H9 (cell line): ENCODE data around the gene DENND4A. TPM values are rescaled to one million over a fixed set of nuclear protein-coding genes. Genes with fewer than 3 reads are reported as not detected.

ENCODE experiments used
- DNase-seq: peaks from one replicate; pipeline ENCODE4 v3.0.0-alpha.2; 2017
- H2AFZ ChIP-seq: one replicate; pipeline ENCODE4 v1.6.1; 2013; ENCODE audit warnings: mild to moderate bottlenecking, low read length, control low read depth, moderate library complexity
- H2AK5ac ChIP-seq: 2 replicates; pipeline ENCODE4 v1.6.1; 2013; ENCODE audit warnings: low read length, control low read depth, mixed read lengths; ENCODE audit not compliant: insufficient read length
- H2BK120ac ChIP-seq: one replicate; pipeline ENCODE4 v1.6.1; 2013; ENCODE audit warnings: low read depth, mild to moderate bottlenecking, low read length, control low read depth, inconsistent platforms; ENCODE audit not compliant: poor library complexity, severe bottlenecking
- H2BK12ac ChIP-seq: 2 replicates; pipeline ENCODE4 v1.6.1; 2013; ENCODE audit warnings: low read length, control low read depth, mixed read lengths, low read depth; ENCODE audit not compliant: insufficient read length
- H2BK15ac ChIP-seq: 2 replicates; pipeline ENCODE4 v1.6.1; 2013; ENCODE audit warnings: low read depth, low read length, control low read depth
- H2BK20ac ChIP-seq: one replicate; pipeline ENCODE4 v1.6.1; 2013; ENCODE audit warnings: low read depth, mild to moderate bottlenecking, low read length, control low read depth, inconsistent platforms; ENCODE audit not compliant: poor library complexity, severe bottlenecking
- H2BK5ac ChIP-seq: 2 replicates; pipeline ENCODE4 v1.6.1; 2013; ENCODE audit warnings: low read length, control low read depth, mixed read lengths; ENCODE audit not compliant: insufficient read length
- H3K14ac ChIP-seq: 2 replicates; pipeline ENCODE4 v1.6.1; 2013; ENCODE audit warnings: low read length, control low read depth; ENCODE audit not compliant: insufficient read depth
- H3K18ac ChIP-seq: 2 replicates; pipeline ENCODE4 v1.6.1; 2013; ENCODE audit warnings: low read depth, mild to moderate bottlenecking, mixed read lengths, low read length, control low read depth; ENCODE audit not compliant: insufficient read length
- H3K23ac ChIP-seq: 2 replicates; pipeline ENCODE4 v1.6.1; 2013; ENCODE audit warnings: low read length, control low read depth, mixed read lengths, low read depth; ENCODE audit not compliant: insufficient read length
- H3K23me2 ChIP-seq: 2 replicates; pipeline ENCODE4 v1.6.1; 2013; ENCODE audit warnings: low read depth, mild to moderate bottlenecking, mixed read lengths, low read length, control low read depth; ENCODE audit not compliant: insufficient read length, poor library complexity, severe bottlenecking
- H3K27ac ChIP-seq: 2 replicates; pipeline ENCODE4 v1.5.1; 2013; ENCODE audit warnings: low read length, control low read depth, mixed read lengths, low read depth; ENCODE audit not compliant: insufficient read length
- H3K27me3 ChIP-seq: 2 replicates; pipeline ENCODE4 v1.6.1; 2013; ENCODE audit warnings: low read length, control low read depth, inconsistent platforms; ENCODE audit not compliant: insufficient read depth
- H3K4ac ChIP-seq: 2 replicates; pipeline ENCODE4 v1.6.1; 2013; ENCODE audit warnings: low read depth, mild to moderate bottlenecking, control low read depth, inconsistent platforms, low read length, moderate library complexity
- H3K4me1 ChIP-seq: 2 replicates; pipeline ENCODE4 v1.6.1; 2013; ENCODE audit warnings: low read length, control low read depth, inconsistent platforms; ENCODE audit not compliant: insufficient read depth
- H3K4me2 ChIP-seq: 2 replicates; pipeline ENCODE4 v1.6.1; 2013; ENCODE audit warnings: low read length, control low read depth, mixed read lengths; ENCODE audit not compliant: insufficient read length, insufficient read depth
- H3K56ac ChIP-seq: 2 replicates; pipeline ENCODE4 v1.6.1; 2013; ENCODE audit warnings: low read depth, mild to moderate bottlenecking, mixed read lengths, low read length, control low read depth; ENCODE audit not compliant: insufficient read length
- H3K79me1 ChIP-seq: 2 replicates; pipeline ENCODE4 v1.6.1; 2013; ENCODE audit warnings: low read depth, mild to moderate bottlenecking, moderate library complexity, low read length, control low read depth, inconsistent platforms; ENCODE audit not compliant: insufficient read depth, poor library complexity, severe bottlenecking
- H3K79me2 ChIP-seq: 2 replicates; pipeline ENCODE4 v1.6.1; 2013; ENCODE audit warnings: low read length, control low read depth, inconsistent platforms; ENCODE audit not compliant: insufficient read depth
- H3K9ac ChIP-seq: 2 replicates; pipeline ENCODE4 v1.6.1; 2013; ENCODE audit warnings: low read length, control low read depth, mixed read lengths; ENCODE audit not compliant: insufficient read length; ENCODE audit errors: extremely low read depth
- H3K9me3 ChIP-seq: one replicate; pipeline ENCODE4 v1.6.1; 2013; ENCODE audit warnings: low read depth, low read length, inconsistent platforms; ENCODE audit not compliant: control insufficient read depth
- H3T11ph ChIP-seq: one replicate; pipeline ENCODE4 v1.6.1; 2013; ENCODE audit warnings: mild to moderate bottlenecking, low read length, control low read depth, inconsistent platforms
- H4K20me1 ChIP-seq: one replicate; pipeline ENCODE4 v1.6.1; 2013; ENCODE audit not compliant: control insufficient read depth, insufficient read length, insufficient read depth
- H4K5ac ChIP-seq: 2 replicates; pipeline ENCODE4 v1.6.1; 2013; ENCODE audit warnings: low read depth, mild to moderate bottlenecking, mixed read lengths, low read length, control low read depth; ENCODE audit not compliant: insufficient read length
- H4K8ac ChIP-seq: replicated peaks from 2 replicates; pipeline ENCODE4 v1.6.1; 2013; ENCODE audit warnings: low read length, control low read depth, mixed read lengths, low read depth; ENCODE audit not compliant: insufficient read length
- H4K91ac ChIP-seq: 2 replicates; pipeline ENCODE4 v1.6.1; 2013; ENCODE audit warnings: low read depth, mild to moderate bottlenecking, moderate library complexity, mixed read lengths, low read length, control low read depth; ENCODE audit not compliant: insufficient read length
- H3K27ac Mint-ChIP-seq, 3 experiments: 2 replicates in 2 of 3; 3 replicates in 1 of 3; pipeline ENCODE4 v1.8.0; 2020 to 2021; ENCODE audit warnings: mixed read lengths in 3 of 3, mild to moderate bottlenecking in 1 of 3, moderate library complexity in 1 of 3
- H3K27me3 Mint-ChIP-seq: 2 replicates; pipeline ENCODE4 v1.8.0; 2021; ENCODE audit warnings: low read depth, mild to moderate bottlenecking, moderate library complexity, mixed read lengths
- H3K36me3 Mint-ChIP-seq, 3 experiments: 2 replicates in 2 of 3; 3 replicates in 1 of 3; pipeline ENCODE4 v1.8.0; 2020 to 2021; ENCODE audit warnings: low read depth in 3 of 3, mixed read lengths in 3 of 3; ENCODE audit not compliant: insufficient read depth in 1 of 3
- H3K4me1 Mint-ChIP-seq, 2 experiments: 2 replicates each; pipeline ENCODE4 v1.8.0; 2020; ENCODE audit warnings: mixed read lengths in 2 of 2
- H3K4me3 Mint-ChIP-seq, 2 experiments: 2 replicates in 1 of 2; 3 replicates in 1 of 2; pipeline ENCODE4 v1.8.0; 2020 to 2021; ENCODE audit warnings: mild to moderate bottlenecking in 2 of 2, mixed read lengths in 2 of 2, moderate library complexity in 1 of 2
- H3K9me3 Mint-ChIP-seq, 2 experiments: 2 replicates in 1 of 2; 3 replicates in 1 of 2; pipeline ENCODE4 v1.8.0; 2020; ENCODE audit warnings: mild to moderate bottlenecking in 2 of 2, mixed read lengths in 2 of 2, moderate library complexity in 1 of 2
- WGBS: extraction: QIAGEN DNeasy Blood & Tissue Kit; methylation state at CpG from one replicate; pipeline ENCODE4 v1.1.7; 2013; ENCODE audit warnings: missing lambda C conversion rate, low lambda C conversion rate, mixed read lengths; ENCODE audit not compliant: insufficient read length; ENCODE audit errors: extremely low coverage; 5-methylcytosine and 5-hydroxymethylcytosine counted together
- total RNA-seq: library from RNA; stranded (reverse); gene quantifications from 2 replicates; pipeline ENCODE4 v1.2.1, GENCODE V29; 2021
- TF ChIP-seq, protein P1 (sequence below): fragments of 200-600 bp; sonication (generic); conservative IDR thresholded peaks from 3 replicates; pipeline ENCODE4 v1.8.0; 2021; ENCODE audit warnings: antibody characterized with exemption, mild to moderate bottlenecking

Gene DENND4A
- total RNA-seq, 1 experiment from 2014 or later = 4.7 TPM

DNA sequence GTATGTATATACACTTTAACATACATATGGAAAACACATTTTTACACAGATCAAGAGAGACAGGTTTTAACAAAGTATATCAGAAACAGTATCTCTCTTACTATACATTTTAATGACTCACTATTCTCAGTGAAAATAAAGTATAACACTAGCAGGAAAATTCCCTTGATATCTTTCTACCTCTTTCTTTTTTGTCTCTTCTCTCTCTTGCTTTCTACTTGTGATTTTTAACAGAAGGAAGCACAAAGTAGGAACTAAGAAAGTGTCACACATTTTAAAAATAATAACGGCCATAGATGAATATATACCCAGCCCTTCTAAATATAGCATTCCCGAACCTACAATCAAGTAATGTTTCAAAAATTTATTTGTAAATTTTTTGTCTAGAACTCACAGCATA, 4.8 kb downstream of the DENND4A start:
- no peak overlapping the region for H2BK120ac ChIP-seq
- no peak overlapping the region for H4K5ac ChIP-seq
- H2BK5ac ChIP-seq = no peak overlapping the region
- H3K4me1 ChIP-seq = no peaks in the 10 kb centered on the region
- H3K79me2 ChIP-seq = no peaks in the 10 kb centered on the region
- H3K4me2 ChIP-seq = no peak overlapping the region
- TF ChIP-seq, protein P1, sequence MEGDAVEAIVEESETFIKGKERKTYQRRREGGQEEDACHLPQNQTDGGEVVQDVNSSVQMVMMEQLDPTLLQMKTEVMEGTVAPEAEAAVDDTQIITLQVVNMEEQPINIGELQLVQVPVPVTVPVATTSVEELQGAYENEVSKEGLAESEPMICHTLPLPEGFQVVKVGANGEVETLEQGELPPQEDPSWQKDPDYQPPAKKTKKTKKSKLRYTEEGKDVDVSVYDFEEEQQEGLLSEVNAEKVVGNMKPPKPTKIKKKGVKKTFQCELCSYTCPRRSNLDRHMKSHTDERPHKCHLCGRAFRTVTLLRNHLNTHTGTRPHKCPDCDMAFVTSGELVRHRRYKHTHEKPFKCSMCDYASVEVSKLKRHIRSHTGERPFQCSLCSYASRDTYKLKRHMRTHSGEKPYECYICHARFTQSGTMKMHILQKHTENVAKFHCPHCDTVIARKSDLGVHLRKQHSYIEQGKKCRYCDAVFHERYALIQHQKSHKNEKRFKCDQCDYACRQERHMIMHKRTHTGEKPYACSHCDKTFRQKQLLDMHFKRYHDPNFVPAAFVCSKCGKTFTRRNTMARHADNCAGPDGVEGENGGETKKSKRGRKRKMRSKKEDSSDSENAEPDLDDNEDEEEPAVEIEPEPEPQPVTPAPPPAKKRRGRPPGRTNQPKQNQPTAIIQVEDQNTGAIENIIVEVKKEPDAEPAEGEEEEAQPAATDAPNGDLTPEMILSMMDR = no peak
- H3K14ac ChIP-seq = no peak overlapping the region
- no peak overlapping the region for H3K18ac ChIP-seq
- H4K91ac ChIP-seq = no peak overlapping the region
- no peak overlapping the region for H2AFZ ChIP-seq
- no peak for DNase-seq
- no peak overlapping the region for H3T11ph ChIP-seq
- H3K56ac ChIP-seq = no peak overlapping the region
- H3K9me3 ChIP-seq = no peaks in the 10 kb centered on the region
- H3K36me3 Mint-ChIP-seq = no peaks in the 10 kb centered on the region
- H4K20me1 ChIP-seq = no peaks in the 10 kb centered on the region
- H2BK12ac ChIP-seq = no peak overlapping the region
- H3K23ac ChIP-seq = no peak overlapping the region
- no peaks in the 10 kb centered on the region for H3K79me1 ChIP-seq
- H2BK15ac ChIP-seq = no peak overlapping the region
- peak overlapping the region in 1 of 3 experiments; percentile 32; a peak in 1 of 7 replicates for H3K27ac Mint-ChIP-seq
- WGBS = no CpG with 5 or more reads among the region's 2 CpGs
- no peak overlapping the region for H3K4ac ChIP-seq
- no peaks in the 10 kb centered on the region for H3K9me3 Mint-ChIP-seq
- H3K9ac ChIP-seq = no peak overlapping the region
- H2AK5ac ChIP-seq = no peak overlapping the region
- H3K27ac ChIP-seq = no peak overlapping the region
- no peak overlapping the region for H3K4me3 Mint-ChIP-seq
- H3K27me3 ChIP-seq = no peaks in the 10 kb centered on the region
- H3K23me2 ChIP-seq = peaks cover 6% of the 10 kb centered on the region
- 0 out of 2 replicates have a peak, but pooled peaks cover 2% of the 10 kb centered on the region for H3K27me3 Mint-ChIP-seq
- no peak overlapping the region for H2BK20ac ChIP-seq
- H3K4me1 Mint-ChIP-seq = peaks cover 8% of the 10 kb centered on the region in 2 experiments
- H4K8ac ChIP-seq = no peak overlapping the region
